Keratinocyte (primary cell): ENCODE results near the gene ADARB2. TPM values are rescaled to one million over a fixed set of nuclear protein-coding genes. Genes with fewer than 3 reads are reported as not detected.

Source experiments
- DNase-seq: peaks from one replicate; pipeline ENCODE4 v3.0.0-alpha.2; 2011; ENCODE audit warnings: low read depth, missing footprints, low spot score
- FAIRE-seq: peaks from 2 replicates; lab custom pipeline; 2011; peaks lifted over from hg19 to GRCh38; lab: Jason Lieb, UNC
- H2AFZ ChIP-seq: 2 replicates; pipeline ENCODE4 v1.6.0; 2012; ENCODE audit warnings: low read length, control low read depth, inconsistent platforms; ENCODE audit not compliant: control insufficient read depth
- H3K27ac ChIP-seq: 2 replicates; pipeline ENCODE4 v1.5.1; 2011; ENCODE audit warnings: low read length; ENCODE audit not compliant: control insufficient read depth, insufficient read depth
- H3K27me3 ChIP-seq: 3 replicates; pipeline ENCODE4 v1.6.0; 2011; ENCODE audit warnings: low read length; ENCODE audit not compliant: control insufficient read depth, insufficient read depth; ENCODE audit errors: extremely low read depth
- H3K36me3 ChIP-seq, 2 experiments: 2 replicates in 1 of 2; 3 replicates in 1 of 2; pipeline ENCODE4 v1.5.1; 2011; ENCODE audit warnings: low read length in 2 of 2, mild to moderate bottlenecking in 1 of 2; ENCODE audit not compliant: control insufficient read depth in 2 of 2, insufficient read depth in 2 of 2; ENCODE audit errors: extremely low read depth in 1 of 2
- H3K4me1 ChIP-seq: 3 replicates; pipeline ENCODE4 v1.5.1; 2011; ENCODE audit warnings: low read length; ENCODE audit not compliant: control insufficient read depth, insufficient read depth; ENCODE audit errors: extremely low read depth
- H3K4me2 ChIP-seq: 3 replicates; pipeline ENCODE4 v1.6.0; 2011; ENCODE audit warnings: low read depth, low read length; ENCODE audit not compliant: control insufficient read depth, insufficient read depth; ENCODE audit errors: extremely low read depth
- H3K4me3 ChIP-seq, 3 experiments: fragments of 200-600 bp in 1 of 3; sonication (generic) in 1 of 3; 2 replicates in 2 of 3; 3 replicates in 1 of 3; pipeline ENCODE4 v1.5.1; 2011 to 2016; ENCODE audit warnings: low read length in 3 of 3, mild to moderate bottlenecking in 3 of 3, control low read depth in 2 of 3, inconsistent platforms in 1 of 3, low read depth in 1 of 3, mixed read lengths in 1 of 3, mixed run types in 1 of 3, moderate library complexity in 1 of 3; ENCODE audit not compliant: control insufficient read depth in 2 of 3, insufficient read depth in 2 of 3; ENCODE audit errors: extremely low read depth in 1 of 3
- H3K79me2 ChIP-seq: 2 replicates; pipeline ENCODE4 v1.6.0; 2012; ENCODE audit warnings: low read length; ENCODE audit not compliant: control insufficient read depth, insufficient read depth
- H3K9ac ChIP-seq: 3 replicates; pipeline ENCODE4 v1.6.0; 2011; ENCODE audit warnings: low read length; ENCODE audit not compliant: control insufficient read depth, insufficient read depth; ENCODE audit errors: extremely low read depth
- H3K9me1 ChIP-seq: 3 replicates; pipeline ENCODE4 v1.6.0; 2011; ENCODE audit warnings: low read length; ENCODE audit not compliant: control insufficient read depth, insufficient read depth; ENCODE audit errors: extremely low read depth
- H3K9me3 ChIP-seq: 2 replicates; pipeline ENCODE4 v1.5.1; 2012; ENCODE audit warnings: low read depth, low read length; ENCODE audit not compliant: control insufficient read depth
- H4K20me1 ChIP-seq: 3 replicates; pipeline ENCODE4 v1.6.0; 2011; ENCODE audit warnings: low read length; ENCODE audit not compliant: control insufficient read depth, insufficient read depth; ENCODE audit errors: extremely low read depth
- EZH2 ChIP-seq: IDR thresholded peaks from one replicate; pipeline ENCODE4 v1.6.1; 2012; ENCODE audit warnings: inconsistent platforms, mild to moderate bottlenecking, low read length, moderate library complexity
- dilution Hi-C: fragments of 300-500 bp; cut with MboI; formaldehyde crosslinking; loops from one replicate; pipeline ENCODE4 v1.7.0; 2020; ENCODE audit warnings: low sequenced_read_pairs; ENCODE audit not compliant: extremely low pct_ligation_motif_present
- polyA plus RNA-seq, 5 experiments: library from polyadenylated mRNA; depleted of rRNA in 3 of 5; stranded (reverse) in 3 of 5; stranded (forward) in 1 of 5; unstranded in 1 of 5; fragments of >200 nt; gene quantifications; 1 replicate in 1 of 5; 2 replicates in 3 of 5; 3 replicates in 1 of 5; pipeline versions ENCODE4 v1.2.1 to v1.2.3, GENCODE V29; 2011 to 2012; ENCODE audit warnings: missing spikeins in 2 of 5, low read depth in 1 of 5, low replicate concordance in 1 of 5
- TF ChIP-seq, protein P1 (sequence below), 3 experiments: IDR thresholded peaks in 1 of 3; conservative IDR thresholded peaks in 1 of 3; optimal IDR thresholded peaks in 1 of 3; 2 replicates in 2 of 3; 3 replicates in 1 of 3; pipeline versions ENCODE3 to v1.5.1; 2011; ENCODE audit warnings: low read length in 3 of 3, mild to moderate bottlenecking in 3 of 3, moderate library complexity in 2 of 3, control low read depth in 1 of 3, inconsistent platforms in 1 of 3; ENCODE audit not compliant: insufficient read depth in 2 of 3; ENCODE audit errors: extremely low read depth in 1 of 3

The ADARB2 gene
- polyA plus RNA-seq, 1 donor (not counting 4 experiments of a cell fraction or from before 2014, with no cell fraction given): not detected

DNA sequence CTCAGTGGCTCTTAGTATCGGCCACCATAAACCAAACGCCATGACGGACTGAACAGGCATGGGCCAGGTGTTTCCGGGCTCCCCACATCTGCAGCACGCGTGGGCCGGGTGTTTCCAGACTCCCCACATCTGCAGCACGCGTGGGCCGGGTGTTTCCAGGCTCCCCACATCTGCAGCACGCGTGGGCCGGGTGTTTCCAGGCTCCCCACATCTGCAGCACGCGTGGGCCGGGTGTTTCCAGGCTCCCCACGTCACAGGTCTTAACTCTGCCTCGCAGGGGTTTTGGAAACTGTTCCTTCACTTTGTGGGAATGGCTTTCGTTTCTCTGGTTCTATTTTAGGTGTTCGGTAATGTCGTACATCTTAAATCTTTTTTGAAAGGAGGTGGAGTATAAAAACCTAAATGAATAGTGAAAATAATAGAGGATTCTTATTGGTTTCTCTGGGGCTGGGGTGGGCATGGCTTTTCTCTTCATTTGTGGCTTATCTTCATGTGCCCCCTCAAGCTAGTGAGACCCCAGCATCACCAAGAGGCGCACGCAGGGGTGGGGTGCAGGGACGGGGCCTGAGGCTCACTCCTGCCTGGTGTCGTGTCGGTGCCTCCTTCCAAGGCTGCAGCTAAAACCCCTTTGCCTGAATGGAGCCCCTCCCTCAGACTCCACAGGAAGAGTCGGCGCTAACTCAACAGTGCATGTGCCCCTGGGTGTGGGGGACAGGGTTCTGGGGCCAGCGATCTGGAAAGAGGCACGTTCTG lies 554.9 kb downstream of the ADARB2 start:
- Histone ChIP-seq H3K27ac (no peak overlapping the region), H3K4me3 (no peak overlapping the region), H3K27me3 (no peaks in the 10 kb centered on the region), H3K4me1 (no peaks in the 10 kb centered on the region), H2AFZ (no peak overlapping the region), H3K4me2 (no peak overlapping the region), H3K9ac (no peak overlapping the region), H3K9me1 (no peaks in the 10 kb centered on the region), H3K79me2 (no peaks in the 10 kb centered on the region), H3K36me3 (no peaks in the 10 kb centered on the region), H3K9me3 (no peaks in the 10 kb centered on the region), H4K20me1 (no peaks in the 10 kb centered on the region)
- FAIRE-seq (no peak), DNase-seq (no peak)
- TF ChIP-seq EZH2: no peak
- TF ChIP-seq, protein P1, sequence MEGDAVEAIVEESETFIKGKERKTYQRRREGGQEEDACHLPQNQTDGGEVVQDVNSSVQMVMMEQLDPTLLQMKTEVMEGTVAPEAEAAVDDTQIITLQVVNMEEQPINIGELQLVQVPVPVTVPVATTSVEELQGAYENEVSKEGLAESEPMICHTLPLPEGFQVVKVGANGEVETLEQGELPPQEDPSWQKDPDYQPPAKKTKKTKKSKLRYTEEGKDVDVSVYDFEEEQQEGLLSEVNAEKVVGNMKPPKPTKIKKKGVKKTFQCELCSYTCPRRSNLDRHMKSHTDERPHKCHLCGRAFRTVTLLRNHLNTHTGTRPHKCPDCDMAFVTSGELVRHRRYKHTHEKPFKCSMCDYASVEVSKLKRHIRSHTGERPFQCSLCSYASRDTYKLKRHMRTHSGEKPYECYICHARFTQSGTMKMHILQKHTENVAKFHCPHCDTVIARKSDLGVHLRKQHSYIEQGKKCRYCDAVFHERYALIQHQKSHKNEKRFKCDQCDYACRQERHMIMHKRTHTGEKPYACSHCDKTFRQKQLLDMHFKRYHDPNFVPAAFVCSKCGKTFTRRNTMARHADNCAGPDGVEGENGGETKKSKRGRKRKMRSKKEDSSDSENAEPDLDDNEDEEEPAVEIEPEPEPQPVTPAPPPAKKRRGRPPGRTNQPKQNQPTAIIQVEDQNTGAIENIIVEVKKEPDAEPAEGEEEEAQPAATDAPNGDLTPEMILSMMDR (optimal IDR thresholded peaks at IDR 0.05 in 1 of 3, IDR thresholded peaks at IDR 0.05 in 1 of 3, conservative IDR thresholded peaks at IDR 0.05 in 1 of 3; ENCODE audit: extremely low read depth in 1 of 3, insufficient read depth in 2 of 3, low read length in 3 of 3): no peak
- dilution Hi-C loops: no loop called here

DNA sequence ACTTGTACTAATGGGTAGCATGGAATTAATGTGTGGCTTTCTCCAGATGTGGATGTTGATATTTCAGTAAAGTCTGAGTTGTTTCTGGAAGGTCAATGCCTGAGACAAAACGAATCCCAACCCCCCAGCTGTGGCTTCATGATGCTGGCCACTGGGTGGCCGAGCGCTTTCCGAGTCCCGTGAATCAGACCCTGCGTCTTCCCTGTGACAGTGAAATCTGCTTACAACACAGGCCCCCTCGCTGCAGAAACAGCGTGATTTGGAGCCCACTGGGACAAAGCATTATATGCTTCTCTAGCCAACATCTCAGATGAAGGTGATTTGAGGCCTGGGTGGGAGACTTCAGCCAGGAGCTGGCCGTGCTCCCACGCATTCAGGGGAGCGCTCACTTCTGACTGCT lies 556.5 kb downstream of the ADARB2 start:
- DNase-seq: no peak
- Histone ChIP-seq H4K20me1 (no peaks in the 10 kb centered on the region), H2AFZ (no peak overlapping the region), H3K27me3 (no peaks in the 10 kb centered on the region), H3K9ac (no peak overlapping the region), H3K36me3 (no peaks in the 10 kb centered on the region), H3K9me3 (no peaks in the 10 kb centered on the region), H3K27ac (no peak overlapping the region), H3K79me2 (no peaks in the 10 kb centered on the region), H3K4me1 (no peaks in the 10 kb centered on the region), H3K4me2 (no peak overlapping the region), H3K4me3 (no peak overlapping the region), H3K9me1 (no peaks in the 10 kb centered on the region)
- TF ChIP-seq, protein P1 (optimal IDR thresholded peaks at IDR 0.05 in 1 of 3, IDR thresholded peaks at IDR 0.05 in 1 of 3, conservative IDR thresholded peaks at IDR 0.05 in 1 of 3; ENCODE audit: extremely low read depth in 1 of 3, insufficient read depth in 2 of 3, low read length in 3 of 3): no peak
- TF ChIP-seq EZH2: no peak
- no peak for FAIRE-seq
- dilution Hi-C loops: no loop called here
